Mammary epithelial cell (primary cell): ENCODE results near the gene DDX28.

Experiments
- CTCF ChIP-seq, 2 donors: IDR thresholded peaks in 1 of 2; conservative IDR thresholded peaks in 1 of 2; 2 replicates each; pipeline ENCODE4 v1.5.1; 2011 to 2012; ENCODE audit warnings: inconsistent platforms in 2 of 2, low read length in 2 of 2, mild to moderate bottlenecking in 2 of 2, control low read depth in 1 of 2, low read depth in 1 of 2; ENCODE audit not compliant: insufficient read depth in 1 of 2; ENCODE audit errors: extremely low read depth in 1 of 2
- EZH2 ChIP-seq: IDR thresholded peaks from 2 replicates; pipeline ENCODE4 v1.6.1; 2012; ENCODE audit warnings: low read length, inconsistent platforms, borderline replicate concordance

GRCh38 chr16:68028996-68029395 is 6.0 kb upstream of the DDX28 start:
- TF ChIP-seq CTCF (conservative IDR thresholded peaks at IDR 0.05 in 1 of 2, IDR thresholded peaks at IDR 0.05 in 1 of 2; ENCODE audit: extremely low read depth in 1 of 2, insufficient read depth in 1 of 2, low read depth in 1 of 2, low read length in 2 of 2) (no peak), EZH2 (no peak)
